Stomach (tissue), 9 donors: ENCODE results near the gene SOX11. TPM values are rescaled to one million over a fixed set of nuclear protein-coding genes. Genes with fewer than 3 reads are reported as not detected.
A peak's percentile ranks its signal among the peaks of the same experiment; 100 is the strongest.

Experiments
- DNase-seq, 2 donors: peaks; one replicate each; pipeline versions ENCODE4 v3.0.0 to v3.0.0-alpha.2; 2013 to 2019
- H3K27ac ChIP-seq, 5 donors: fragments of 200-600 bp in 4 of 5; sonication (generic) in 4 of 5; one replicate each; pipeline ENCODE4 v1.5.1; 2013 to 2019; ENCODE audit warnings: mild to moderate bottlenecking in 1 of 5, moderate library complexity in 1 of 5
- H3K27me3 ChIP-seq, 3 donors: fragments of 200-600 bp; sonication (generic); one replicate each; pipeline ENCODE4 v1.5.1; 2017 to 2019; ENCODE audit warnings: mixed run types in 1 of 3
- H3K36me3 ChIP-seq, 4 donors: fragments of 200-600 bp; sonication (generic); 1 replicate in 3 of 4; 2 replicates in 1 of 4; pipeline ENCODE4 v1.5.1; 2016 to 2019
- H3K4me1 ChIP-seq, 4 donors: fragments of 200-600 bp; sonication (generic); one replicate each; pipeline ENCODE4 v1.5.1; 2016 to 2019
- H3K4me3 ChIP-seq, 4 donors: fragments of 200-600 bp; sonication (generic) in 3 of 4; one replicate each; pipeline ENCODE4 v1.5.1; 2016 to 2019; ENCODE audit warnings: mild to moderate bottlenecking in 1 of 4
- H3K9me3 ChIP-seq, 4 donors: fragments of 200-600 bp; sonication (generic); one replicate each; pipeline ENCODE4 v1.5.1; 2016 to 2019
- CTCF ChIP-seq, 7 experiments: fragments of 450-650 bp in 4 of 7; fragments of 200-600 bp in 3 of 7; sonication (generic) in 3 of 7; IDR thresholded peaks; one replicate each; pipeline ENCODE4 v1.5.1; 2016 to 2019; ENCODE audit warnings: antibody characterized with exemption in 7 of 7, control low read depth in 2 of 7, mild to moderate bottlenecking in 1 of 7
- EP300 ChIP-seq: sonication (generic); formaldehyde crosslinking; IDR thresholded peaks from one replicate; pipeline ENCODE4 v1.6.1; 2017; ENCODE audit warnings: antibody characterized with exemption
- POLR2A ChIP-seq, 4 donors: fragments of 450-650 bp; IDR thresholded peaks; one replicate each; pipeline ENCODE4 v1.6.1; 2016; ENCODE audit warnings: antibody characterized with exemption in 4 of 4, control low read depth in 2 of 4, mild to moderate bottlenecking in 1 of 4, moderate library complexity in 1 of 4
- POLR2AphosphoS5 ChIP-seq, 3 donors: sonication (generic); formaldehyde crosslinking; IDR thresholded peaks; one replicate each; pipeline ENCODE4 v1.6.1; 2016; ENCODE audit warnings: antibody characterized with exemption in 3 of 3
- WGBS, 5 donors: extraction: QIAGEN DNeasy Blood & Tissue Kit in 3 of 5; methylation state at CpG; one replicate each; pipeline versions ENCODE4 v1.1.5 to v1.1.7; 2013 to 2018; 5-methylcytosine and 5-hydroxymethylcytosine counted together
- intact Hi-C: fragments of 100-400 bp; cut with DNase I; formaldehyde crosslinking; loops from one replicate; pipeline ENCODE4 v1.15.1; 2023; ENCODE audit warnings: low total_unique reads
- polyA plus RNA-seq, 3 donors: library from polyadenylated mRNA; stranded (reverse); fragments of 200-250 nt; gene quantifications; one replicate each; pipeline ENCODE4 v1.2.3, GENCODE V29; 2013
- total RNA-seq, 5 donors: library from RNA; depleted of rRNA; stranded (reverse); fragments of >200 nt; gene quantifications; one replicate each; pipeline versions ENCODE4 v1.1.0 to v1.2.3, GENCODE V29; 2014 to 2016
- donor health status: healthy with polysubstance abuse.
- donor health status: Bipolar disorder and iron deficiency.
- donor health status: healthy.

The SOX11 gene
- total and polyA plus RNA-seq, 8 donors: 0.06 to 3.7 (median 0.11) TPM; not detected in 4

- WGBS, 5 donors: 25 to 44% (median 33%) methylated on average over 5 of the region's 5 CpGs
- peak in 1 of 2 donors; percentile 15 for DNase-seq
- TF ChIP-seq POLR2A (IDR thresholded peaks at IDR 0.05): no peak
- TF ChIP-seq CTCF (IDR thresholded peaks at IDR 0.05): no peak
- TF ChIP-seq POLR2AphosphoS5 (IDR thresholded peaks at IDR 0.05): no peak
- no peak for TF ChIP-seq EP300
- Histone ChIP-seq H3K4me3 (no peak overlapping the region), H3K27me3 (no peaks in the 10 kb centered on the region), H3K36me3 (no peaks in the 10 kb centered on the region), H3K27ac (no peak overlapping the region), H3K9me3 (no peaks in the 10 kb centered on the region), H3K4me1 (no peaks in the 10 kb centered on the region)
- intact Hi-C loops: no loop called here
Observed at GRCh38 chr2:5740053-5740452, 47.9 kb downstream of the SOX11 start.

GRCh38 chr2:5740817-5741216 is 48.6 kb downstream of the SOX11 start:
- Histone ChIP-seq H3K27ac (no peak overlapping the region), H3K27me3 (no peaks in the 10 kb centered on the region), H3K4me1 (no peaks in the 10 kb centered on the region), H3K9me3 (no peaks in the 10 kb centered on the region), H3K36me3 (no peaks in the 10 kb centered on the region), H3K4me3 (no peak overlapping the region)
- 53 to 88% (median 70%) methylated on average over 6 of the region's 6 CpGs for WGBS, 5 donors
- no peak for TF ChIP-seq CTCF (IDR thresholded peaks at IDR 0.05)
- no peak for TF ChIP-seq POLR2A (IDR thresholded peaks at IDR 0.05)
- TF ChIP-seq EP300: no peak
- TF ChIP-seq POLR2AphosphoS5 (IDR thresholded peaks at IDR 0.05): no peak
- intact Hi-C loops: no loop called here
- DNase-seq: peak in 1 of 2 donors; percentile 63

- H3K36me3 ChIP-seq: no peaks in the 10 kb centered on the region
- no peaks in the 10 kb centered on the region for H3K9me3 ChIP-seq
- intact Hi-C loops: no loop called here
- no peaks in the 10 kb centered on the region for H3K27me3 ChIP-seq
- 83 to 88% (median 86%) methylated on average over 5 of the region's 5 CpGs for WGBS, 5 donors
- H3K4me1 ChIP-seq: no peaks in the 10 kb centered on the region
- TF ChIP-seq EP300: no peak
- no peak for DNase-seq
- no peak overlapping the region for H3K27ac ChIP-seq
- no peak overlapping the region for H3K4me3 ChIP-seq
Observed at GRCh38 chr2:5741242-5741641, 49.1 kb downstream of the SOX11 start.

- TF ChIP-seq EP300 (no peak), POLR2A (IDR thresholded peaks at IDR 0.05) (no peak), POLR2AphosphoS5 (IDR thresholded peaks at IDR 0.05) (no peak), CTCF (IDR thresholded peaks at IDR 0.05) (no peak)
Observed at GRCh38 chr2:5742126-5742525, 49.9 kb downstream of the SOX11 start.

GRCh38 chr2:5748391-5748790 is 56.2 kb downstream of the SOX11 start:
- WGBS, 5 donors: 71 to 100% (median 98%) methylated on average over 1 to 2 of the region's 2 CpGs
- DNase-seq: no peak
- no peaks in the 10 kb centered on the region for H3K27me3 ChIP-seq
- intact Hi-C loops: no loop called here
- H3K36me3 ChIP-seq: no peaks in the 10 kb centered on the region
- H3K9me3 ChIP-seq: no peaks in the 10 kb centered on the region
- H3K4me3 ChIP-seq: no peak overlapping the region
- TF ChIP-seq EP300 (no peak), POLR2AphosphoS5 (IDR thresholded peaks at IDR 0.05) (no peak), CTCF (IDR thresholded peaks at IDR 0.05) (no peak), POLR2A (IDR thresholded peaks at IDR 0.05) (no peak)
- no peaks in the 10 kb centered on the region for H3K4me1 ChIP-seq
- H3K27ac ChIP-seq: no peak overlapping the region

More at GRCh38 chr2:5742126-5742525, 49.9 kb downstream of the SOX11 start:
- Histone ChIP-seq H3K27me3 (no peaks in the 10 kb centered on the region), H3K9me3 (no peaks in the 10 kb centered on the region), H3K27ac (no peak overlapping the region), H3K4me1 (no peaks in the 10 kb centered on the region), H3K36me3 (no peaks in the 10 kb centered on the region), H3K4me3 (no peak overlapping the region)
- intact Hi-C loops: no loop called here
- 33 to 60% (median 41%) methylated on average over 6 of the region's 6 CpGs for WGBS, 5 donors
- DNase-seq: no peak
